GM12872 (cell line): ENCODE results near the gene CDC25B.

Source experiments
- CTCF ChIP-seq: IDR thresholded peaks from 3 replicates; pipeline ENCODE4 v1.5.1; 2011; ENCODE audit warnings: low read depth, mild to moderate bottlenecking, low read length, moderate library complexity; ENCODE audit not compliant: insufficient read depth

The CDC25B gene

GRCh38 chr20:3842348-3842930 lies 46.3 kb downstream of the CDC25B start:
- TF ChIP-seq CTCF, result no peak

DNA sequence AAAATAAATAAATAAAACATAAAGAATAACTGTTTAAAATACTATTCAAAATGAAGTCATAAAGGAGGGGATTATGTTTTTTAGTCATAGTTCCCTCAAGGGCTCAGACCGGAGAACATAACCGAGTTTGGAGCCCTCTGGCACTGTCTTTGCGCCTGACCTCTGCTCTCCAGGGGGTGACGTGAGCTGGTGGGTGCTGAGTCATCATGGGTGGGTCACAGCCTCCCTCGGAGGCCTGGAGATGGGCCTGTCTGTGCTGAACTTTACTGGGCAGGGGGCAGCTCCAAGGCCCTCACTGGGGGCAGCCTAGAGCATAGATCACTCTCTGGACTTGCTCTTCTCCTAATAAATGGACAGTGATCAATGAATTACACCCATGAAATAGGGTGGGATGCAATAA lies 47.4 kb downstream of the CDC25B start:
- TF ChIP-seq CTCF, result no peak

GRCh38 chr20:3846378-3846739 lies 50.2 kb downstream of the CDC25B start:
- no peak for TF ChIP-seq CTCF

GRCh38 chr20:3846740-3847428 lies 50.8 kb downstream of the CDC25B start, which contains the start of gene MAVS:
Gene MAVS, plus strand, starts transcription at chr20:3846834. Its CDS starts 7,791 bp downstream, at chr20:3854625.
- no peak for TF ChIP-seq CTCF

DNA sequence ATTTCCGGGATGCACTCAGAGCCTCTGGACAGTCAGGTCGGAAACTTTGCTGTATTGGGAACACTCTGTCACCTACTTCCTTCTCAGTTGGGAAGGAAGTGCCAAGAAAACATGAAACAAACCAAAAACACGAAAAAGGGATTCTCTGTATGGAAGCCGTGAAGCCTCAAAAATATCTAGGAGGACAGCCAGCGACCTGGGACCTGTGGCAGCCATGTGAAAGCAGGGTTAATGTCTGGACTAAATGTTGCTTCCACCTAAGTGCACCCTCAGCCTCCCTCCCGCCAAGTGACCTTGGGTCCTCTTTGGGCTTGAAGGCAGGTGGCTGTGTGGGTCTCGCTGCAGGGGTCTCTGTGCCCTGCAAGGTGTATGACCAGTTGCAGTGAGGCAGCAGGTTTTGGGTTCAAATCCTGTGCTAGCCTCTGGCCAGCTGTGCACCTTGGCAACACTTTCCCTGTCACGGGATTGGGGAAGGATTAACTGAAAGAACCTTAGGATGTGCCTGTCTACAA lies 51.4 kb downstream of the CDC25B start:
- no peak for TF ChIP-seq CTCF

DNA sequence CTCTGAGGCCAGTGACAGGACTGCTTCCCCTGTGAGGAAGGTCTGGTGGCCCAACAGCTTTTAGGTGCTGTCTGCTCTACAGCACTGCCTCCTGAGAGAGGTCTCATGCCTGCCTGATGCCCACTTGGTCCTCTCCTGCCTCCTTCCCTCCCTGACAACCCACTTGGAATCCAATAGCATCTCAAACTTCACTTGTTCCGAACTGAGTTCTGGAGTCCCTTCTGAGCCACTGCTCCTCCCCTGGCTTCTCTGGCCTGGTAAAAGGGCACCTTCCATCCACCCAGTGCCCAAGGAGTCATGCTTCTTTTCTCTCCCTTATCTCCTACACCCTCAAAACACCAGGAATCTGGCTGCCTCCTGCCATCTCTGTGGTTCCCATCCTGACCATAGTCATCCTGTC lies 52.5 kb downstream of the CDC25B start:
- no peak for TF ChIP-seq CTCF

- no peak for TF ChIP-seq CTCF
Measured at GRCh38 chr20:3854462-3854871, 58.4 kb downstream of the CDC25B start.
